WERI-Rb-1 (cell line): ENCODE data around the gene ENOX2.

Experiments used
- DNase-seq: peaks from one replicate; pipeline ENCODE4 v3.0.0-alpha.2; 2020
- H3K27ac ChIP-seq: fragments of 250-450 bp; sonication (Bioruptor Pico); 2 replicates; pipeline ENCODE4 v1.5.1; 2020; ENCODE audit warnings: mild to moderate bottlenecking, moderate library complexity
- H3K27me3 ChIP-seq: fragments of 250-450 bp; sonication (Bioruptor Pico); 2 replicates; pipeline ENCODE4 v1.5.1; 2021; ENCODE audit warnings: mild to moderate bottlenecking, low read depth, moderate library complexity; ENCODE audit not compliant: insufficient read depth, severe bottlenecking
- H3K36me3 ChIP-seq: fragments of 250-450 bp; sonication (Bioruptor Pico); 2 replicates; pipeline ENCODE4 v1.5.1; 2020; ENCODE audit warnings: mild to moderate bottlenecking, moderate library complexity
- H3K4me3 ChIP-seq: 2 replicates; pipeline ENCODE4 v1.5.1; 2011; ENCODE audit warnings: low read depth, mild to moderate bottlenecking, control low read depth, low read length
- H3K9me3 ChIP-seq: fragments of 250-450 bp; sonication (Bioruptor Pico); 2 replicates; pipeline ENCODE4 v1.5.1; 2021; ENCODE audit warnings: mild to moderate bottlenecking, moderate library complexity; ENCODE audit not compliant: severe bottlenecking
- TF ChIP-seq, protein P1 (sequence below): IDR thresholded peaks from 2 replicates; pipeline ENCODE4 v1.5.1; 2011; ENCODE audit warnings: low read depth, mild to moderate bottlenecking, control low read depth, inconsistent platforms, low read length

Gene ENOX2

DNA sequence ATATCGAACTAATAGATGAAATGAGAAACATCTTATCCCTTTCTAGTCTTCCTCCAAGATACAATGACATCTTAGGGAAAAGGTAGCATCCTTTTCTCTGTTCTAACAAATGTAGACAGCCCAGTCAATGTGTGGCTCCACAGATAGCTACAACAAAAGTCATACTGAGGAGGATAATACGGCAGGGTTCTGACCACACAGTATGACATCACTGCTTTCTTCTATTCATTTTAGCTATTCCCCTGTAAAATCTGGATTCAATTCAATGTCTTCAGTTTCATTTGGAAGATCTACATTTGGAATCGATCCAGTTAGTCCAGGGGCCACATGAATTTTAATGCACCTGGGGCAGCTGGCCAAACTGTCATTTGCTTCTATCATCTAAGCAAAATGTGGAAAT lies 51.4 kb downstream of the ENOX2 start:
- H3K9me3 ChIP-seq = no peaks in the 10 kb centered on the region
- H3K27me3 ChIP-seq = no peaks in the 10 kb centered on the region
- TF ChIP-seq, protein P1, sequence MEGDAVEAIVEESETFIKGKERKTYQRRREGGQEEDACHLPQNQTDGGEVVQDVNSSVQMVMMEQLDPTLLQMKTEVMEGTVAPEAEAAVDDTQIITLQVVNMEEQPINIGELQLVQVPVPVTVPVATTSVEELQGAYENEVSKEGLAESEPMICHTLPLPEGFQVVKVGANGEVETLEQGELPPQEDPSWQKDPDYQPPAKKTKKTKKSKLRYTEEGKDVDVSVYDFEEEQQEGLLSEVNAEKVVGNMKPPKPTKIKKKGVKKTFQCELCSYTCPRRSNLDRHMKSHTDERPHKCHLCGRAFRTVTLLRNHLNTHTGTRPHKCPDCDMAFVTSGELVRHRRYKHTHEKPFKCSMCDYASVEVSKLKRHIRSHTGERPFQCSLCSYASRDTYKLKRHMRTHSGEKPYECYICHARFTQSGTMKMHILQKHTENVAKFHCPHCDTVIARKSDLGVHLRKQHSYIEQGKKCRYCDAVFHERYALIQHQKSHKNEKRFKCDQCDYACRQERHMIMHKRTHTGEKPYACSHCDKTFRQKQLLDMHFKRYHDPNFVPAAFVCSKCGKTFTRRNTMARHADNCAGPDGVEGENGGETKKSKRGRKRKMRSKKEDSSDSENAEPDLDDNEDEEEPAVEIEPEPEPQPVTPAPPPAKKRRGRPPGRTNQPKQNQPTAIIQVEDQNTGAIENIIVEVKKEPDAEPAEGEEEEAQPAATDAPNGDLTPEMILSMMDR = no peak
- H3K4me3 ChIP-seq = no peak overlapping the region
- H3K36me3 ChIP-seq = no peaks in the 10 kb centered on the region
- H3K27ac ChIP-seq = no peak overlapping the region
- no peak for DNase-seq

- TF ChIP-seq, protein P1 = no peak
- Histone ChIP-seq H3K4me3 (no peak overlapping the region), H3K9me3 (no peaks in the 10 kb centered on the region), H3K27ac (no peak overlapping the region), H3K36me3 (no peaks in the 10 kb centered on the region), H3K27me3 (no peaks in the 10 kb centered on the region)
- no peak for DNase-seq
These were observed 54.2 kb downstream of the ENOX2 start for GRCh38 chrX:130848763-130849162.

DNA sequence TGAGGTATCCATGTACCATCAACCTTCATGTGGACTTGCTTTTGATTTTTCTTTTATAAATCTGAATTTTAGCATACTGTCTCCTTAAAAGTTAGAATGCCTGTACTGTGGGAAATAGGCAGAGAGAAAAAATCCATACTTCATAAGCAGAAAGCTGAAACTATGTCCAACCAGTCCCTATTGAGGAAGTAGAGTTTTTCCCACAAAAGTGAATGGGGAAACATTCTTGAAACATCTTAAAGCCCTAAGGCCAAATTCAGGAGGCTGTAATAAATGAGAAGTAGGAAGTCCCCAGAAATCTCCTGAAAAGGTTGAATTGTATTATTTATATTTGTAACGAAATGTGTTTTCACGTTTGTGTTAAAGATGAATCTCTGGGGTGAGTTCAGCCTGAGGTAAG lies 56.3 kb downstream of the ENOX2 start:
- Histone ChIP-seq H3K27me3 (no peaks in the 10 kb centered on the region), H3K9me3 (no peaks in the 10 kb centered on the region), H3K36me3 (no peaks in the 10 kb centered on the region), H3K27ac (no peak overlapping the region), H3K4me3 (no peak overlapping the region)
- DNase-seq = no peak
- TF ChIP-seq, protein P1 = no peak

GRCh38 chrX:130841776-130842175 lies 61.2 kb downstream of the ENOX2 start:
- no peaks in the 10 kb centered on the region for H3K9me3 ChIP-seq
- H3K36me3 ChIP-seq = no peaks in the 10 kb centered on the region
- no peak overlapping the region for H3K4me3 ChIP-seq
- no peaks in the 10 kb centered on the region for H3K27me3 ChIP-seq
- H3K27ac ChIP-seq = no peak overlapping the region
- no peak for DNase-seq
- TF ChIP-seq, protein P1 = no peak

DNA sequence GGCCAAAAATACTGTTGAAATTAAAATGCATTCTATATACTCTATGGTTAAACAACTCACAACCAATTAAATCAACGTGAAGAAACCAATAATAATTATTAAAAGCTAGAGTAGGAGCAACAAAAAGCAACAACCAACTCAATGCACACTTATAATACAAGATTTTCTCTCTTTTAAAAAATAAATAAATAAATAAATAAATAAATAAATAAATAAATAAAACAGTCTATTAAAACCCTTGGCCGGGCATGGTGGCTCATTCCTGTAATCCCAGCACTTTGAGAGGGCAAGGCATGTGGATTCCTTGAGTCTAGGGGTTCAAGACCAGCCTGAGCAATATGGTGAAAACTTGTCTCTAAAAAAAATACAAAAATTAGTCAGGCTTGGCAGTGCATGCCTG lies 62.7 kb downstream of the ENOX2 start:
- no peaks in the 10 kb centered on the region for H3K9me3 ChIP-seq
- H3K27me3 ChIP-seq = no peaks in the 10 kb centered on the region
- no peak for DNase-seq
- no peaks in the 10 kb centered on the region for H3K36me3 ChIP-seq
- no peak overlapping the region for H3K4me3 ChIP-seq
- TF ChIP-seq, protein P1 = no peak
- H3K27ac ChIP-seq = no peak overlapping the region

DNA sequence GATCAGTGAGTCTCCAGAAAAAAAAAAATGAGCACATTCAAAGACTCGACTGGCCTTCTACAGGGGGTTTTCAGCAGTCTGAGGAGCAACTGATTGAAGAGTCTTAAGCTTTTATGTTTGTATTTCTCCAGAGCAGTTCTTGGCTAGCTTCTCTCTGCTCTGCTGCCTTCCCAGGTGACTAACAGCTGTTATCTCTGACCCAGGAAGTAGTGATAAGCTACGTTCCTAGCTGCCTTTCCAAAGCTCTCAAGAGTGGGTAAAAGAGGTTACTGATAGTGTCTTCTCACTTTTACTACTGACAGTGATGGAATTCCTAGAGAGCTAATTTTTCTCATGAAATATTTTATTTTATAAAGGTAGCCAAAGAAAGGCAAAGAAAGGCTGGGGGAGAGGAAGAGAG lies 66.6 kb downstream of the ENOX2 start:
- no peaks in the 10 kb centered on the region for H3K36me3 ChIP-seq
- DNase-seq = no peak
- H3K27ac ChIP-seq = no peak overlapping the region
- H3K4me3 ChIP-seq = no peak overlapping the region
- no peaks in the 10 kb centered on the region for H3K27me3 ChIP-seq
- H3K9me3 ChIP-seq = no peaks in the 10 kb centered on the region
- TF ChIP-seq, protein P1 = no peak
